ENCODE measurements around the gene ZNF565.
A peak's percentile ranks its signal among the peaks of the same experiment; 100 is the strongest.
"Not testable (repeated sequence)": the region's sequence is repeated elsewhere in the genome, so short reads cannot be mapped to it uniquely, and the experiment has no call there.

Gene ZNF565

DNA sequence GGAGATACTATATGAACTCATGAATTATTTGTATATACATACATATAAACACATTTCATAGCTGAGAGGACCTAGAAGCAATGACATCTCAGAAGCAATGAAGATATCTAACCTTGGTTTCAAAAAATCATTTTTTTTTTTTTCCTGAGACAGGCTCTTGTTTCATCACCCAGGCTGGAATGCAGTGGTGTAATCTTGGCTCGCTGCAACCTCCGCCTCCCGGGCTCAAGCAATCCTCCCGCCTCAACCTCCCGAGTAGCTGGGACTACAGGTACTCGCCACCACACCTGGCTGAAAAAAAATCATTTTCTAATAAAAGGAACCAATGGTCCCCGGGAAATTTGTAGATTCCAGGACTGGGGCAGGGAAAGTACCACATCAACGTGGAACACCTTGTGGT lies 4.0 kb downstream of the ZNF565 start:
- no peak for DNase-seq

DNA sequence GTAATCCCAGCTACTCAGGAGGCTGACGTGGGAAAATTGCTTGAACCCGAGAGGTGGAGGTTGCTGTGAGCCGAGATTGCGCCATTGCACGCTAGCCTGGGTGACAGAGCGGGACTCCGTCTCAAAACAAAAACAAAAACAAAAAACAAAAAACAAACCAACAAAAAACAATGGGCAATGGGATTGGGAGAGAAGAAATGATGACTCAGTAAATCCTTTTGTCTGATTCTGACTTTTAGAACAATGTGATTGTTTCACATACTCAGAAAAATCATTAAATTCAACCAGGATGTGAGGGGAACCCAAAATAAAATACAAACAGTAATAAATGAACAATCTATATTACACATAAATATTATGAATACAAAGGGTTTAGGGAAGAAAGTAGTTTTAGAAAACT lies 5.1 kb downstream of the ZNF565 start:
- DNase-seq = no peak

DNA sequence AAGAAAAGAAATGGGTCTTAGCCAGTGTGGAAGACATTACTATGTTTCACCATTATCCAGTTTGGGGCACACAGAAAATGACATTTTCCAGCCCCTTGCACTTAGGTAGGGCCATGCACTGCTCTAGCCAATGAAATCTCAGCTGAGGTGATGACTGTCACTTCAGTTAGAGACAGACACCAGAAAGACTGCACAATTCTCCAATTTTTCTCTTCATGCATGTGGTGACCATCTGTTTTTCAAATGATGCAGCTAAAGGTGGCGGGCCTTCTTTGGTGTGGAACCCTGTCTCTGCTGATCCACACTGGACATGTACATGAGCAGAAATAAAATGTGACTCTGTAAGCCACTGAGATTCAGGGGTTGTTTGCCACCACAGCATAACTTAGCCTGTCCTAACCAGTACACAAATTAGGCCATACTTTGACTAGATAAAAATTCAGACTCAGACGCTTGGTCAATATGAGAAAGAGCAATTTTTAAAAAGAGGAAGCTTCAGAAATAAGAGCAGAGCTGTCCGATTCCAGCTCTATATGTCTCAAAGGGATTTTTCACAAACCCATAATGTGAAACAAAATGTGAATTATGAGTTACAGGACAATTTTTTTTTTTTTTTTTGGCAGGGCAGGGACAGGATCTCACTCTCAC lies 6.7 kb downstream of the ZNF565 start:
- no peak for DNase-seq

- no peak for DNase-seq
Observed at GRCh38 chr19:36203293-36203692, 11.2 kb downstream of the ZNF565 start.

DNA sequence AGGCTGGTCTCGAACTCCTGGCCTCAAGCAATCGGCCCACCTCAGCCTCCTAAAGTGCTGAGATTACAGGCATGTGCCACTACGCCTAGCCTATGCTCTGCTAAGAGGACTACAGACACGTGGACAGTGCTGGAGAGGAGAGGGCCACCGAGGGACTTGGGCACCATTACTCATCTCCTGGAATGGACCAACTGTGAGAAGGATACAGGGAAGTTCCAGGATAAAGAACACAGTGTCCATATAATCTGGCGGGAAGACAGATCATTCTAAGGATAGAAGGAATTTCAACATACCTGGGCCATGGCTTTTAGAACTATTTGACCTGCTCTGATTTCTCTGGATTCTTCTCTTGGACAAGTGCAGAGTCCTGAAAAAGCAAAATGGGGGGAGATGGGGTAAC lies 12.8 kb downstream of the ZNF565 start:
- no peak for DNase-seq

GRCh38 chr19:36198119-36198518 lies 16.3 kb downstream of the ZNF565 start:
- no peak for DNase-seq

GRCh38 chr19:36196249-36196648 lies 18.2 kb downstream of the ZNF565 start:
- peak; percentile 22 for DNase-seq

DNA sequence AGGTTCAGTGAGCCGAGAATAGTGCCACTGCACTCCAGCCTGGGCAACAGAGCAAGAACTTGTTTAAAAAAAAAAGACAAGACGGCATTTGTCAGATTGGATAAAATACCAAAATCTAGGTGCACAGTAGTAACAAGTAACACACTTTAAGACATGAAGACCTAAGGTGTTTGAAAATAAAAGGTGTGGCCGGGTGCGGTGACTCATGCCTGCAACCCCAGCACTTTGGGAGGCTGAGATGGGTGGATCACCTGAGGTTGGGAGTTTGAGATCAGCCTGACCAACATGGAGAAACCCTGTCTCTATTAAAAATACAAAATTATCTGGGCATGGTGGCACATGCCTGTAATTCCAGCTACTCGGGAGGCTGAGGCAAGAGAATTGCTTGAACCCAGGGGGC lies 27.7 kb downstream of the ZNF565 start:
- not testable (repeated sequence) for DNase-seq

DNA sequence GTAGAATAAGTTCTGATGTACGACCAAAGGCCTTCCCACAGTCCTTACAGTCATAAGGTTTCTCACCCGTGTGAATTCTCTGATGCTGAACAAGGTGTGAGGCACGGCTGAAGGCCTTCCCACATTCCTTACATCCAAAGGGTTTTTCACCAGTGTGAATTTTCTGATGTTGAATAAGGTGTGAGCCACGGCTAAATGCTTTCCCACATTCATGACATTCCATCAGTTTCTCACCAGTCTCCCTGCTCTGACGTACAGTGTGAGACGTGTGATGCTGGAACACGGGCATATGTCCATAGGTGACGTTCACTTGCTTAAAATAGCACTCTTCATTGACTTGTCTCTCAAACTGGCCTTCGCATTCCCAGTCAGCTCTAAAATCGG lies 31.2 kb downstream of the ZNF565 start:
- no peak for DNase-seq

- peak; percentile 97 for DNase-seq
Observed at GRCh38 chr19:36182612-36183244, 31.7 kb downstream of the ZNF565 start.

- peak; percentile 7 for DNase-seq
Observed at GRCh38 chr19:36179077-36179476, 35.4 kb downstream of the ZNF565 start.

- DNase-seq = not testable (repeated sequence)
Observed at GRCh38 chr19:36173846-36174245, 40.6 kb downstream of the ZNF565 start.

DNA sequence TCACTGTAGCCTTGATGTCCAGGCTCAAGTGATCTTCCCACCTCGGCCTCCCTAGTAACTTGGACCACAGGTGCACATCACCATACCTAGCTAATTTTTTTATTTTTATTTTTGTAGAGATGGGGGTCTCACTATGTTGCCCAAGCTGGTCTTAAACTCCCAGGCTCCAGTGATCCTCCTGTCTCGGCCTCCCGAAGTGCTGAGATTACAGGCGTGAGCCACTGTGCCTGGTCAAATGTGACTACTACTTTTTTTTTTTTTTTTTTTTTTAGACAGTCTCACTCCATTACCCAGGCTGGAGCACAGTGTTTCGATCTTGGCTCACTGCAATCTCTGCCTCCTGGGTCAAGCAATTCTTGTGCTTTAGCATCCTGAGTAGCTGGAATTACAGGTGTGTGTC lies 41.6 kb downstream of the ZNF565 start:
- no peak for DNase-seq

DNA sequence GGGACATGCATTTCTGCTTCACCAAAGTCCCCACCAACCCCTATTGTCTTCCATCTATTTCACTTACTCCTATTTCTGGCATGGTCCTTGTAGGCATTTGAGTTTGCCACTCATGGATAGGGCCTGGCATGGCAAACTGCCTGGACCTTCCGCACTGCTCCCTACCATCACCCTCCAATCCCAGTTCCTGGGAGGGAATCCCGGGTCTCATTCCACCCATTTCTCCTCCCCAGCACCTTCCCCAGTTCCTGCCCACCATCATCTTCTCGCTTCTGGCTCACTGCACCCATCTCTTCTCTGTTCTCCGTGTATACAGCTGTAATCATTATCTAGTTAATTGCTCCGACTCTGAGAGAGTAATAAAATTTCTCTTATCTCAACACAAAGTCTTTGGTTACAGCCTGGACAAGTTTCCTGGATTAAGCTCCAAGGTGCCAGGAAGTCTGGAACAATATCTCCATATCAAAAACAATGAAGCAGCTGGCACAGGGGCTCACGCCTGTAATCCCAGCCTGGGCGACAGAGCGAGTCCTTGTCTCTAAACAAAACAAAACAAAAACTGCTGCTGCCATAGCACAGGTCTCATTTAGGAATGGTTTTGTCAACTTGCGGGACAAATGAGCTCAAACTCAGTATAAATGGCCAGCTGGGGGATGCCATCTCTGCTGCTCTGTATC lies 45.2 kb downstream of the ZNF565 start:
- no peak for DNase-seq

- DNase-seq = no peak
Observed at GRCh38 chr19:36163813-36164212, 50.7 kb downstream of the ZNF565 start.

GRCh38 chr19:36160821-36161596 lies 53.5 kb downstream of the ZNF565 start:
- no peak for DNase-seq

- DNase-seq = no peak
Observed at GRCh38 chr19:36153126-36153525, 61.3 kb downstream of the ZNF565 start.

DNA sequence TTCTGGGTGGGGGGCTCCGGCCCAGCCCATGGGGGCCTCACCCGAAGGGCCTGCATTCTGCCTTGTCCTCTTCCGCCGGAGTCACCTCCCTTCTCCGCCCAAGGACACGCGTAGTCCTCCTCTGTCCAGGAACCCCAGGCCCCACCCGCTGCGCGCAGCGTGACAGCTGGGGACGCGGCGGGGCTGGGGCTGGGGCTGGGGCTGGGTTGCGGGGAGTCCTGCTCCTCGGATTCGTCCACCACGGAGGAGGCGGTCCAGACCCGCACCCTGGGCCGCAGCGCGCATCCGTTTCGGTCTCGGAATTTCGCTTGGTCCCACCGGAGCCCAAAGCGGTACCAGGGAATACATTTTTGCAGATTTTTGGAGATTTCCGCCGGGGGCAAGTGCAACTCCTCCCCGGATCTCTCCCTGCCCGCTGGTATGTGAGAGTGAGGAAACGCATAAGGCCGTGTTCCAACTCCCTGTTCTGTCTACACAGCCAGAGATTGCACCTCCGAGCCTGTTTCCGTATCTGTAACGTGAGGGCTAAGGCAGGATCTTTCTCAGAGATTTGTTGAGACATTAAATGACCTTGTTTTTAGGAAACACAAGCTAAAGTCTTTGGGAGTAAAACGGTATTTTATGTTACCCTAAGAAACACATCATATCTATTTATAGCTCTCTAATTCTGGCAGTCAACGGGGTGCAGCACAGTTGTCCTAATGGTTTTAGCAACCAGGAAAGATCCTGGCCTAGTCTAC lies 61.9 kb downstream of the ZNF565 start, which contains the start of gene COX7A1:
TSS of gene COX7A1 (minus strand) at position 96 of the 740 bp plus-strand sequence. CDS start at position 56, 40 bp downstream.
- peak; percentile 29 for DNase-seq

DNA sequence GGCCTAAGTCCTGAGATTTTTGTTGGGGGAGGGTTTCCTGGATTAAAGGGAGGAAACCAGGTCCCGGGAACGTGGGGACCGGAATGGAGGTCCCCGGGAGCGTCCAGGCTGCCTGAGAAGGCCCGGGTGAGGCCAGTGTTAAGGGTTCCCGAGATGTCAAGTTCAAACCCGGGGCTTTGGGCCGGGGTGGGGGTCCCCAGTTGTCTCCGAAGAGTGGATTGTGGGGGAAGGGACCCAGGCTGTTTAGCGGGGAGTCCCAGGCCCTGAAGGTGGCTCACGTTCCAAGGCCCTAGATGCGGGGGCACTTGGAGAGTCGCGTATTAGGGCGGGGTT lies 62.5 kb downstream of the ZNF565 start:
- DNase-seq = no peak

- no peak for DNase-seq
Observed at GRCh38 chr19:36151144-36152018, 63.1 kb downstream of the ZNF565 start.

GRCh38 chr19:36150586-36150985 lies 63.9 kb downstream of the ZNF565 start:
- DNase-seq = no peak
